Liver (tissue), 3 donors: Measurements from ENCODE around the gene VPS35L.

ENCODE experiments used
- HNF4A ChIP-seq, 2 donors: conservative IDR thresholded peaks; 2 replicates each; pipeline ENCODE4 v1.6.1; 2016; ENCODE audit warnings: antibody characterized with exemption in 2 of 2, mild to moderate bottlenecking in 2 of 2
- HNF4G ChIP-seq: IDR thresholded peaks from 2 replicates; pipeline ENCODE4 v1.6.1; 2016; ENCODE audit warnings: antibody characterized with exemption
- NR2F2 ChIP-seq: IDR thresholded peaks from 2 replicates; pipeline ENCODE4 v1.6.1; 2016; ENCODE audit warnings: antibody characterized with exemption
- RAD21 ChIP-seq, 2 donors: IDR thresholded peaks; 2 replicates each; pipeline ENCODE4 v1.6.1; 2016; ENCODE audit warnings: antibody characterized with exemption in 2 of 2, mild to moderate bottlenecking in 2 of 2
- RXRA ChIP-seq, 2 donors: IDR thresholded peaks; 2 replicates each; pipeline ENCODE4 v1.6.1; 2017 to 2018; ENCODE audit warnings: antibody characterized with exemption in 2 of 2, mild to moderate bottlenecking in 1 of 2
- TAF1 ChIP-seq: conservative IDR thresholded peaks from 2 replicates; pipeline ENCODE4 v1.6.1; 2016; ENCODE audit warnings: antibody characterized with exemption, mild to moderate bottlenecking
- YY1 ChIP-seq: IDR thresholded peaks from 2 replicates; pipeline ENCODE4 v1.6.1; 2016; ENCODE audit warnings: antibody characterized with exemption, mild to moderate bottlenecking
- TF ChIP-seq, protein P1 (sequence below): fragments of 150-350 bp; IDR thresholded peaks from 2 replicates; pipeline ENCODE4 v1.5.1; 2017; ENCODE audit warnings: improper control_type of control experiment, low read depth, low read length; ENCODE audit not compliant: missing input control
- TF ChIP-seq, protein P2 (sequence below): IDR thresholded peaks from 2 replicates; pipeline ENCODE4 v1.6.1; 2016; ENCODE audit warnings: antibody characterized with exemption, mild to moderate bottlenecking
- donor health status: healthy.
- donor health status: healthy.

DNA sequence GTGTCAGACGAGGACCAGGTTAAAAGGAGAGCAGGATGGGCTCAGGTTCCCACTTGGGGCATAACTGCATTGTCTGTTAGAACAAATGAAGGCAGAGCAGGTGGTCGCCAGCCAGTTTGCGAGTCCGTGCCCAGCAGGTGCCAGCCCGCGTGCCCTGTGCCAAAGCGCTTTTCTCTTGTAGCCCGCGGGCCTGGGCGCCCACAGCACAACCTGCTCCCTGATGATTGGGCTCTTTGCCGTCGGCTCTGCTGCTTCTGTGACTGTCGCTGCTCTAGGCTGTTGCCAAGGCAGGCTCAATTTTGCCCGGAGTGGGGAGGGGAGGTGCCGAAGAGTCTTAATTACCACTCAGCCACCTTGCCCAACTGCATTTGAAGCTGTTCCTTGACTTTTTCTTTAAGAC is 141.5 kb downstream of the VPS35L start:
- no peak for TF ChIP-seq RXRA (IDR thresholded peaks at IDR 0.05)
- TF ChIP-seq, protein P1, sequence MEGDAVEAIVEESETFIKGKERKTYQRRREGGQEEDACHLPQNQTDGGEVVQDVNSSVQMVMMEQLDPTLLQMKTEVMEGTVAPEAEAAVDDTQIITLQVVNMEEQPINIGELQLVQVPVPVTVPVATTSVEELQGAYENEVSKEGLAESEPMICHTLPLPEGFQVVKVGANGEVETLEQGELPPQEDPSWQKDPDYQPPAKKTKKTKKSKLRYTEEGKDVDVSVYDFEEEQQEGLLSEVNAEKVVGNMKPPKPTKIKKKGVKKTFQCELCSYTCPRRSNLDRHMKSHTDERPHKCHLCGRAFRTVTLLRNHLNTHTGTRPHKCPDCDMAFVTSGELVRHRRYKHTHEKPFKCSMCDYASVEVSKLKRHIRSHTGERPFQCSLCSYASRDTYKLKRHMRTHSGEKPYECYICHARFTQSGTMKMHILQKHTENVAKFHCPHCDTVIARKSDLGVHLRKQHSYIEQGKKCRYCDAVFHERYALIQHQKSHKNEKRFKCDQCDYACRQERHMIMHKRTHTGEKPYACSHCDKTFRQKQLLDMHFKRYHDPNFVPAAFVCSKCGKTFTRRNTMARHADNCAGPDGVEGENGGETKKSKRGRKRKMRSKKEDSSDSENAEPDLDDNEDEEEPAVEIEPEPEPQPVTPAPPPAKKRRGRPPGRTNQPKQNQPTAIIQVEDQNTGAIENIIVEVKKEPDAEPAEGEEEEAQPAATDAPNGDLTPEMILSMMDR, result no peak
- TF ChIP-seq RAD21 (IDR thresholded peaks at IDR 0.05), result no peak
- no peak for TF ChIP-seq TAF1
- no peak for TF ChIP-seq NR2F2
- no peak for TF ChIP-seq YY1
- TF ChIP-seq HNF4A (conservative IDR thresholded peaks at IDR 0.05), result no peak
- no peak for TF ChIP-seq HNF4G
- TF ChIP-seq, protein P2, sequence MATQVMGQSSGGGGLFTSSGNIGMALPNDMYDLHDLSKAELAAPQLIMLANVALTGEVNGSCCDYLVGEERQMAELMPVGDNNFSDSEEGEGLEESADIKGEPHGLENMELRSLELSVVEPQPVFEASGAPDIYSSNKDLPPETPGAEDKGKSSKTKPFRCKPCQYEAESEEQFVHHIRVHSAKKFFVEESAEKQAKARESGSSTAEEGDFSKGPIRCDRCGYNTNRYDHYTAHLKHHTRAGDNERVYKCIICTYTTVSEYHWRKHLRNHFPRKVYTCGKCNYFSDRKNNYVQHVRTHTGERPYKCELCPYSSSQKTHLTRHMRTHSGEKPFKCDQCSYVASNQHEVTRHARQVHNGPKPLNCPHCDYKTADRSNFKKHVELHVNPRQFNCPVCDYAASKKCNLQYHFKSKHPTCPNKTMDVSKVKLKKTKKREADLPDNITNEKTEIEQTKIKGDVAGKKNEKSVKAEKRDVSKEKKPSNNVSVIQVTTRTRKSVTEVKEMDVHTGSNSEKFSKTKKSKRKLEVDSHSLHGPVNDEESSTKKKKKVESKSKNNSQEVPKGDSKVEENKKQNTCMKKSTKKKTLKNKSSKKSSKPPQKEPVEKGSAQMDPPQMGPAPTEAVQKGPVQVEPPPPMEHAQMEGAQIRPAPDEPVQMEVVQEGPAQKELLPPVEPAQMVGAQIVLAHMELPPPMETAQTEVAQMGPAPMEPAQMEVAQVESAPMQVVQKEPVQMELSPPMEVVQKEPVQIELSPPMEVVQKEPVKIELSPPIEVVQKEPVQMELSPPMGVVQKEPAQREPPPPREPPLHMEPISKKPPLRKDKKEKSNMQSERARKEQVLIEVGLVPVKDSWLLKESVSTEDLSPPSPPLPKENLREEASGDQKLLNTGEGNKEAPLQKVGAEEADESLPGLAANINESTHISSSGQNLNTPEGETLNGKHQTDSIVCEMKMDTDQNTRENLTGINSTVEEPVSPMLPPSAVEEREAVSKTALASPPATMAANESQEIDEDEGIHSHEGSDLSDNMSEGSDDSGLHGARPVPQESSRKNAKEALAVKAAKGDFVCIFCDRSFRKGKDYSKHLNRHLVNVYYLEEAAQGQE, result no peak
